ENCODE data around the gene EEF2. TPM values are rescaled to one million over a fixed set of nuclear protein-coding genes. Genes with fewer than 3 reads are reported as not detected.
"Not testable (repeated sequence)": the region's sequence is repeated elsewhere in the genome, so short reads cannot be mapped to it uniquely, and the experiment has no call there.

EEF2 gene
- total RNA-seq, 1 donor from 2014 or later, result 1,974 TPM

- intact Hi-C loops (cut with DNase I), result no loop called here
- DNase-seq (no peak), ATAC-seq (ENCODE audit: poor library complexity) (no peak)
These were observed 7.1 kb downstream of the EEF2 start for GRCh38 chr19:3978145-3978544.

- intact Hi-C loops (cut with DNase I), result no loop called here
- ATAC-seq (ENCODE audit: poor library complexity) (no peak), DNase-seq (no peak)
These were observed 7.8 kb downstream of the EEF2 start for GRCh38 chr19:3977242-3978143.

DNA sequence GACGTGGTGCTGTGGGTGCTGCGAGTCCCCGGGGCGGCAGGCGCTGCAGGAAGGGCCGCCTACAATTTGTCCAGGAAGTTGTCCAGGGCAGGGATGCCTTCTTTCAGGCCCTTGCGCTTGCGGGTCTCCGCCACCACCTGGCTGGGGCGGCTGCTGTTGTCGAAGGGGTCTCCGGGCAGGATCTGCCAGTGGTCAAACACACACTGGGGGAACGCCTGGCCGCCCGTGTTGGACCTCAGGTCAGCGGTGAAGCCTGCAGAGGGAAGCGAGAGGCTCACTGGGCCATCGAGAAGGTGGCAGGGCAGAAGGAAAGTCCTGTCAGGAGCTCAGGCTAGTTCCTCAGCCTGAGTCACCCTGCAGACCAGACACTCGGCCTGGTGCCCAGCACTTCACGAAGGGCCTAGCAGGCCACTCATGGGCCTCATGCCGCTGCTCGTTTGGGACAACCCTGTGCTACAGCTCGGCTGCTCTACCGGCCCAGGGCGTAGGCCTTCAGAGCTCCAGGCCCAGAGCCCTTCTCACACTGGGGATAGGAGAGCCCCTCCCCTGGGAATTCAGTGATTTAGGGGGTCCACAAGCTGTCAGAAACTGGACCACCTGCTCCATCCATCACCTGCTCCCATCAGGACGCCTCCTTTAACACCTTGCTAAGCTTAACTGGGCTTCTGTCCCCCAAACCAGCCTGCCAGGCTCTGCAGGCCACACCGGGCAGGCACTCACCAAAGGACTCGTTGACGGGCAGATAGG is 8.6 kb downstream of the EEF2 start:
- intact Hi-C loops (cut with DNase I), result no loop called here
- DNase-seq, result no peak

GRCh38 chr19:3975637-3976087 is 9.6 kb downstream of the EEF2 start:
- intact Hi-C loops (cut with DNase I), result no loop called here
- DNase-seq (no peak), ATAC-seq (ENCODE audit: poor library complexity) (no peak)

More for the DNA sequence above, 8.6 kb downstream of the EEF2 start:
- ATAC-seq (ENCODE audit: poor library complexity), result peak; percentile 5

DNA sequence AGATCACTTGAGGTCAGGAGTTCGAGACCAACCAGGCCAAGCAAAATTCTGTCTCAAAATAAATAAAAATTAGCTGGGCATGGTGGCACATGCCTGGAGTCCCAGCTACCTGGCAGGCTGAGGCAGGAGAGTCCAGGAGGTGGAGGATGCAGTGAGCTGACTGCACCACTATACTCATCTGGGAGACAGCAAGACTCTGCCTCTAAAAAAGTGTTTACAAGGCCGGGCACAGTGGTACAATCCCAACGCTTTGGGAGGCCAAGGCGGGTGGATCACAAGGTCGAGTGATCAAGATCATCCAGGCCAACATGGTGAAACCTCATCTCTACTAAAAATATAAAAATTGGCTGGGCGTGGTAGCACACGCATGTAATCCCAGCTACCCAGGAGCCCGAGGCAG is 10.1 kb downstream of the EEF2 start:
- DNase-seq, result no peak
- ATAC-seq (ENCODE audit: poor library complexity), result no peak
- intact Hi-C loops (cut with DNase I), result no loop called here

DNA sequence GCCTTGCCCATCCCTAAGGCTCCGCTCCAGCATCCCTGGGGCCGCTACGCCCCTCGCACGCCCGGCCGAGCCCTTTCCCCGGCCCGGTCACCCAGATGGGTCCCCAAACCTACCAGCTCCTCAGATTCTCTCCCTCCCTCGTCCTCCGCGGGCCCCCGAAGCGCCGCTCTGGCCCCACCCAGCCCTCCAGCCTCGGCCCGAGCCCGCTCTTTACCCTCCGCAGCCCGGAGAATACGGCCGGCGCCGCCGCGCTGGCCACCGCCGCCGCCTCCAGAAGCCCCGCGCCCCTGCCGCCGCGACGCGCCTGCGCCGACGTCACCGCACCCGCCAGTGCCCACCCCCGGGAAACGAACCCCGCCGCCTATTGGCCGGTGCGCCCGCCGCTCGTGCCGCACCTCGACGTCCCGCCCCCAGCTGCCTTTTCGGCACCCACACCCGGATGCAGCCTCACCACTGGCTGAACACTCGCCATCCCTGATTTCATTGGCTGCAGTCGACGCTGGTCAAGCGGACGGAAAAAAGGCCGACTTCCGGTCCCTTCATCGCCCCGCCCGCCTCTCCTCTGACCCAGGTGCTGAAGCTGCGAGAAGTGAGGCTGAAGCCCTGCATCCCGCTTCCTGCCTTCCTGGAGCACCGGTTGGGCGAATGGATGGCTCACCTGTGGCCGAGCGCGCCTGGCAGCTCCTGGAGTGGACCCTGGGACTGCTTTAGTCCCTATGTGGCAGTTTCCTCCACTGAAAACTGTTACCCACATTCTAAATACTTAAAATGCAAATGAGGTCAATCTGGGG is 14.3 kb downstream of the EEF2 start, which contains the start of gene DAPK3:
DAPK3 (minus strand) TSS at position 292 of the 791 bp plus-strand sequence. CDS start 1,364 bp downstream, outside the sequence.
- intact Hi-C loops (cut with DNase I), result no loop called here
- ATAC-seq (ENCODE audit: poor library complexity) (peak; percentile 89), DNase-seq (peak; percentile 98)

GRCh38 chr19:3970313-3970807 is 14.9 kb downstream of the EEF2 start:
- ATAC-seq (ENCODE audit: poor library complexity) (no peak), DNase-seq (no peak)
- intact Hi-C loops (cut with DNase I), result no loop called here

- peak; percentile 4 for ATAC-seq (ENCODE audit: poor library complexity)
- intact Hi-C loops (cut with DNase I), result no loop called here
- no peak for DNase-seq
These were observed 15.6 kb downstream of the EEF2 start for GRCh38 chr19:3969435-3970312.

DNA sequence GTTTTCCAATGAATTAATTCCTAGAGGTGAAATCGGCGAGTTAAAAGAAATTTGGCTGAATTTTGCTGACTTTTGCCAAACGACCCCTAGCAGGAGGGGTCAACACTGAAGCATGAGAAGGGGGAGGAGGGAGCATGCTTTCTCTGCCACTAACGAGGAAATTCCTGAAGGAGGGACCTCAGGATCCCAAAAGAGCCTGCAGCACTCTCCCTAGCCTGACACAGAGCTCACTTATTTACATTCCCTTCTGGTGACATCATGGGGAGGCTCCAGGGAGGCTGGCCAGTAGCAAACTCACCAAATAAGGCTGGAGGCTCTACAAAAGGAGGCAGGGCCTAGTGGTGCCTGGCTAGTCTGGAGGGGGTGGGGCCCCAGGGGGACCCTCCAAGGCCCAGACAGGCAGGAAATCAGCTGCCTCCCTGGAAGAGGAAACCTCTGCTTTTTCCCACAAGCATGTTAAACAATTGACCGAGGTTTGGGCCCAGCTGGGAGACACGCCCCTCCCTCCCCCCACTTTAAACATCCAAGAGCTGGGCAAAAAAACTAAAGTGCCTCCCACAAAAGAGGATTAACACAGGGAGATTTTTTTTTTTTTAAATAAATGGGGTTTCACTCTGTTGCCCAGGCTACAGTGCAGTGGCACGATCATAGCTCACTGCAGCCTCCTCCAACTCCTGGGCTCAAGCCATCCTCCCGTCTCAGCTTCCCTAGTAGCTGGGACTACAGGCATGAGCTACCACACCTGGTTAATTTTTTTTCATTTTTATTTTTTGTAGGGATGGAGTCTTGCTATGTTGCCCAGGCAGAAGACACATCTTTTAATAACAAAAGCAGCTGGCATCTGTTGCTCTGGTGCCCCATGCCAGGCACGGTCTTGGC is 16.5 kb downstream of the EEF2 start:
- intact Hi-C loops (cut with DNase I), result no loop called here
- DNase-seq (peak; percentile 91), ATAC-seq (ENCODE audit: poor library complexity) (peak; percentile 78)

- ATAC-seq (ENCODE audit: poor library complexity); intact Hi-C loops (cut with DNase I); DNase-seq: not testable (repeated sequence)
These were observed 17.3 kb downstream of the EEF2 start for GRCh38 chr19:3967983-3968382.

GRCh38 chr19:3966051-3967017 is 18.9 kb downstream of the EEF2 start:
- intact Hi-C loops (cut with DNase I), result no loop called here
- ATAC-seq (ENCODE audit: poor library complexity) (no peak), DNase-seq (no peak)

DNA sequence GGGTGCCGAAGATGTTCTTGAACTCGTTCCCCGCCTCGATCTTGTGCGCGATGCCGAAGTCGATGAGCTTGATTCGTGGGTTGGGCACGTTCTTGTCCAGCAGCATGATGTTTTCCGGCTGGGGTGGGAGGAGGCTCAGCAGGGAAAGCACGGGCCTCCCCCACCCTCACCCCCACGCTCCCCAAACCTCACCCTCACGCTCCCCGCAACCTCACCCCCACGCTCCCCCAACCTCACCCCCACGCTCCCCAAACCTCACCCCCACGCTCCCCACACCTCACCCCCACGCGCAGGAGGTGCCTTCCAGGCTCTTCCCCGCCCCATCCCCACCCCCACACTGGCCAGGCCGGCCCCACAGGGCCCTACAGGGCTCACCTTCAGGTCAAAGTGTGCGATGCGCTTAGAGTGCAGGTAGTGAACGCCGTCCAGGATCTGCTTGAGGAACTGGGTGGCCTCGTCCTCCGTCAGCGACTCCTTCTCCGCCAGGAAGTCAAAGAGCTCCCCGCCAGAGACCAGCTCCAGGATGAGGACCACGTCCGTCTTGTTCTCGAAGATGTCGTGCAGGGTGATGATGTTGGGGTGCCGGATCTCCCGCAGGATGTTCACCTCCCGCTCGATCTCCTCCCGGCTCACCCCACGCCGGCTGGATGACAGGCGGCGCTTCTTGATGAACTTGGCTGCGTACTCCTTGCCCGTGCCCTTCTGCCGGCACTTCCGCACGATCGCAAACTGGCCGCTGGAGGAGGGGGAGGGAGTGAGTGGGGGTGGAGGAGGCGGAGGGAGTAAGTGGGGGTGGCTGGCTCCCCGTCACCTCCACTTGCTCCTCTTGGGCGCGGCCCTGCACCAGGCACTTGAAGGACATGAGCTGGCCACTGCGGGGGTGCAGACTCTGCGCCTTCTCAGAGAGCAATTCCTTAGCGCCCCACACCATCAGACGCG is 20.7 kb downstream of the EEF2 start:
- intact Hi-C loops (cut with DNase I), result no loop called here
- DNase-seq, result no peak

GRCh38 chr19:3963458-3964255 is 21.6 kb downstream of the EEF2 start:
- ATAC-seq (ENCODE audit: poor library complexity), result no peak
- no peak for DNase-seq
- intact Hi-C loops (cut with DNase I), result no loop called here

More for the DNA sequence above, 20.7 kb downstream of the EEF2 start:
- no peak for ATAC-seq (ENCODE audit: poor library complexity)

GRCh38 chr19:3961007-3961406 is 24.3 kb downstream of the EEF2 start:
- intact Hi-C loops (cut with DNase I), result no loop called here
- DNase-seq (no peak), ATAC-seq (ENCODE audit: poor library complexity) (no peak)

All from Right ventricle myocardium superior (tissue), 1 donor.